ENCODE results near the gene CCP110. TPM values are rescaled to one million over a fixed set of nuclear protein-coding genes. Genes with fewer than 3 reads are reported as not detected.

The CCP110 gene
- total and polyA plus RNA-seq, 2 experiments from 2014 or later, result 8.6 to 11.7 TPM

- Histone ChIP-seq H3K4me3 (no peak overlapping the region), H3K27me3 (no peaks in the 10 kb centered on the region), H3K36me3 (no peaks in the 10 kb centered on the region), H3K9me3 (ENCODE audit: low read depth) (no peaks in the 10 kb centered on the region), H3K27ac (no peak overlapping the region), H3K4me1 (ENCODE audit: low read depth) (no peaks in the 10 kb centered on the region)
- no peak for DNase-seq (ENCODE audit: low read depth in 1 of 2, low spot score in 1 of 2)
- TF ChIP-seq, protein P1, sequence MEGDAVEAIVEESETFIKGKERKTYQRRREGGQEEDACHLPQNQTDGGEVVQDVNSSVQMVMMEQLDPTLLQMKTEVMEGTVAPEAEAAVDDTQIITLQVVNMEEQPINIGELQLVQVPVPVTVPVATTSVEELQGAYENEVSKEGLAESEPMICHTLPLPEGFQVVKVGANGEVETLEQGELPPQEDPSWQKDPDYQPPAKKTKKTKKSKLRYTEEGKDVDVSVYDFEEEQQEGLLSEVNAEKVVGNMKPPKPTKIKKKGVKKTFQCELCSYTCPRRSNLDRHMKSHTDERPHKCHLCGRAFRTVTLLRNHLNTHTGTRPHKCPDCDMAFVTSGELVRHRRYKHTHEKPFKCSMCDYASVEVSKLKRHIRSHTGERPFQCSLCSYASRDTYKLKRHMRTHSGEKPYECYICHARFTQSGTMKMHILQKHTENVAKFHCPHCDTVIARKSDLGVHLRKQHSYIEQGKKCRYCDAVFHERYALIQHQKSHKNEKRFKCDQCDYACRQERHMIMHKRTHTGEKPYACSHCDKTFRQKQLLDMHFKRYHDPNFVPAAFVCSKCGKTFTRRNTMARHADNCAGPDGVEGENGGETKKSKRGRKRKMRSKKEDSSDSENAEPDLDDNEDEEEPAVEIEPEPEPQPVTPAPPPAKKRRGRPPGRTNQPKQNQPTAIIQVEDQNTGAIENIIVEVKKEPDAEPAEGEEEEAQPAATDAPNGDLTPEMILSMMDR (IDR thresholded peaks at IDR 0.05; ENCODE audit: low read depth, low read length), result no peak
These were observed 42.0 kb upstream of the CCP110 start for GRCh38 chr16:19481769-19482168.

DNA sequence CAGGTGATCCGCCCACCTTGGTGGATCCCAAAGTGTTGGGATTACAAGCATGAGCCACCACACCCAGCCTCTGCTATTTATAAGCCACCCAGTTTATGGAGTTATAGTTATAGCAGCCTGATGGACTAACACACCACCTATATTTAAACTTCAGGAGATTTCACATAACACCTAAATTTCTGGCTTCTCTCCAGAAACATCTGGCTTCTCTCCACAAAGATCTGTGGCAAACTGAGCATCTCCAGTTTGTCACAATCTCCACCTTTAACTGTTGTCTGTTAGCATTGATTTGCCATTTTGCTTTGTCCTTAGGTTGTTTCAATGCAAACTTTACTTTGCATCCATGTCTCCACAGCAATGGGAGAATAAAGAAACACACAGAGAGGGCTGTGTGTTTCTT, 41.5 kb upstream of the CCP110 start:
- TF ChIP-seq, protein P1 (IDR thresholded peaks at IDR 0.05; ENCODE audit: low read depth, low read length), result no peak
- no peaks in the 10 kb centered on the region for H3K27me3 ChIP-seq
- H3K4me3 ChIP-seq, result no peak overlapping the region
- no peaks in the 10 kb centered on the region for H3K9me3 ChIP-seq (ENCODE audit: low read depth)
- H3K27ac ChIP-seq, result no peak overlapping the region
- no peaks in the 10 kb centered on the region for H3K4me1 ChIP-seq (ENCODE audit: low read depth)
- H3K36me3 ChIP-seq, result no peaks in the 10 kb centered on the region
- no peak for DNase-seq (ENCODE audit: low read depth in 1 of 2, low spot score in 1 of 2)

- H3K36me3 ChIP-seq, result no peaks in the 10 kb centered on the region
- H3K27me3 ChIP-seq, result no peaks in the 10 kb centered on the region
- H3K27ac ChIP-seq, result no peak overlapping the region
- no peak overlapping the region for H3K4me3 ChIP-seq
- H3K9me3 ChIP-seq (ENCODE audit: low read depth), result no peaks in the 10 kb centered on the region
- DNase-seq (ENCODE audit: low read depth in 1 of 2, low spot score in 1 of 2), result no peak
- no peaks in the 10 kb centered on the region for H3K4me1 ChIP-seq (ENCODE audit: low read depth)
- TF ChIP-seq, protein P1 (IDR thresholded peaks at IDR 0.05; ENCODE audit: low read depth, low read length), result no peak
These were observed 39.6 kb upstream of the CCP110 start for GRCh38 chr16:19484096-19484495.

DNA sequence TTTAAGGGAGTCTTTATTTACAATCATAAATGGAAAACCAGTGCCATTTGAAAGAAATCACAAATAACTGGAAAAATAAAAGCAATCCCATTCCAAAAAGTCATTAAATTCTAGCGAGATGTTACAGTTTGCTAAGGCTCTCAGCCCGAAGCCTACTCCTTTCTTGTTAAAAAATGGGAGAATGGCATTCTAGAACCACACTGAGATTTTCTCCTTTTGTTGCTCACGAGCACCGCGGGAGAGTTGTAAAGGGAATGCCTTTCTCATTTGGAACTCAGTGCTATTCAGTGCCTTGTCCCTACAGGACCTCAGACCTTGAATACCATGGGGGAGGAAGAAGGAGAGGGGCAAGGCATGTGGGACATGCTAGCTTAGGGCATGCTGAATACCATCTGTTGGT, 38.1 kb upstream of the CCP110 start:
- TF ChIP-seq, protein P1 (IDR thresholded peaks at IDR 0.05; ENCODE audit: low read depth, low read length), result no peak
- H3K4me1 ChIP-seq (ENCODE audit: low read depth), result no peaks in the 10 kb centered on the region
- no peak overlapping the region for H3K27ac ChIP-seq
- H3K9me3 ChIP-seq (ENCODE audit: low read depth), result no peaks in the 10 kb centered on the region
- DNase-seq (ENCODE audit: low read depth in 1 of 2, low spot score in 1 of 2), result no peak
- H3K27me3 ChIP-seq, result no peaks in the 10 kb centered on the region
- no peak overlapping the region for H3K4me3 ChIP-seq
- no peaks in the 10 kb centered on the region for H3K36me3 ChIP-seq

DNA sequence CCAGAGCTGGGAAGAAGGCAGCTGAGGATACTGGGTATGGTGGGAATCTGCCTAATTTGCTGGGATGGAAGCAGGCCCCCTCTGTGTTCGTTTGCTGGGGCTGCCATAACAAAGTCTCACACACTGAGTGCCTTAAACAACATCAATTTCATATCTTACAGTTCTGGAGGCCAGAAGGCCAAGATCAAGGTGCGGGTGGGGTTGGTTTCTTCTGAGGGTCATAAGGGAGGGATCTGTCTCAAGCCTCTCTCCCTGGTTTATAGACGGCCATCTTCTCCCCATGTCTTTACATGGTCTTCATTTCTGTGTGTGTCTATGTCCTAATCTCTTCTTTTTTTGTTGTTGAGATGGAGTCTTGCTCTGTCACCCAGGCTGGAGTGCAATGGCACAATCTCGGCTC, 37.7 kb upstream of the CCP110 start:
- Histone ChIP-seq H3K27ac (no peak overlapping the region), H3K4me1 (ENCODE audit: low read depth) (no peaks in the 10 kb centered on the region), H3K36me3 (no peaks in the 10 kb centered on the region), H3K9me3 (ENCODE audit: low read depth) (no peaks in the 10 kb centered on the region), H3K27me3 (no peaks in the 10 kb centered on the region), H3K4me3 (no peak overlapping the region)
- DNase-seq (ENCODE audit: low read depth in 1 of 2, low spot score in 1 of 2), result no peak
- TF ChIP-seq, protein P1 (IDR thresholded peaks at IDR 0.05; ENCODE audit: low read depth, low read length), result no peak

All from cardiac muscle cell (in vitro differentiated cells and primary cell).